ENCODE results near the gene HOXA1.

The HOXA1 gene

GRCh38 chr7:27119412-27119911, 23.7 kb upstream of the HOXA1 start:
- DNase-seq (ENCODE audit: low read depth) = no peak
- TF ChIP-seq CTCF (conservative IDR thresholded peaks at IDR 0.05; ENCODE audit: low read depth, low read length) = no peak
- no peak overlapping the region for H3K4me3 ChIP-seq (ENCODE audit: low read depth, low read length)

GRCh38 chr7:27118580-27118979, 22.8 kb upstream of the HOXA1 start:
- no peak overlapping the region for H3K4me3 ChIP-seq (ENCODE audit: low read depth, low read length)
- DNase-seq (ENCODE audit: low read depth) = no peak
- no peak for TF ChIP-seq CTCF (conservative IDR thresholded peaks at IDR 0.05; ENCODE audit: low read depth, low read length)

GRCh38 chr7:27117887-27118491, 22.2 kb upstream of the HOXA1 start:
- H3K4me3 ChIP-seq (ENCODE audit: low read depth, low read length) = no peak overlapping the region
- no peak for DNase-seq (ENCODE audit: low read depth)
- TF ChIP-seq CTCF (conservative IDR thresholded peaks at IDR 0.05; ENCODE audit: low read depth, low read length) = no peak

GRCh38 chr7:27116962-27117886, 21.4 kb upstream of the HOXA1 start:
- no peak for DNase-seq (ENCODE audit: low read depth)
- TF ChIP-seq CTCF (conservative IDR thresholded peaks at IDR 0.05; ENCODE audit: low read depth, low read length) = no peak
- H3K4me3 ChIP-seq (ENCODE audit: low read depth, low read length) = no peak overlapping the region

- no peak for DNase-seq (ENCODE audit: low read depth)
- TF ChIP-seq CTCF (conservative IDR thresholded peaks at IDR 0.05; ENCODE audit: low read depth, low read length) = no peak
- H3K4me3 ChIP-seq (ENCODE audit: low read depth, low read length) = no peak overlapping the region
These were observed 20.5 kb upstream of the HOXA1 start for GRCh38 chr7:27116031-27116961.

- DNase-seq (ENCODE audit: low read depth) = no peak
- no peak for TF ChIP-seq CTCF (conservative IDR thresholded peaks at IDR 0.05; ENCODE audit: low read depth, low read length)
- H3K4me3 ChIP-seq (ENCODE audit: low read depth, low read length) = no peak overlapping the region
These were observed 19.6 kb upstream of the HOXA1 start for GRCh38 chr7:27115221-27116026.

Measured in choroid plexus epithelial cell (primary cell).